Hematopoietic multipotent progenitor cell (in vitro differentiated cells): Measurements from ENCODE around the gene LRRC63. TPM values are rescaled to one million over a fixed set of nuclear protein-coding genes. Genes with fewer than 3 reads are reported as not detected.
"Not testable (repeated sequence)": the region's sequence is repeated elsewhere in the genome, so short reads cannot be mapped to it uniquely, and the experiment has no call there.

Experiments used
- DNase-seq, 3 donors: peaks; one replicate each; pipeline ENCODE4 v3.0.0-alpha.2; 2011 to 2015; ENCODE audit warnings: low read depth in 2 of 3, low spot score in 2 of 3
- total RNA-seq: library from RNA; depleted of rRNA; stranded (reverse); fragments of >200 nt; gene quantifications from one replicate; pipeline ENCODE4 v1.2.3, GENCODE V29; 2012

LRRC63 gene
- 1.9 TPM for total RNA-seq

DNA sequence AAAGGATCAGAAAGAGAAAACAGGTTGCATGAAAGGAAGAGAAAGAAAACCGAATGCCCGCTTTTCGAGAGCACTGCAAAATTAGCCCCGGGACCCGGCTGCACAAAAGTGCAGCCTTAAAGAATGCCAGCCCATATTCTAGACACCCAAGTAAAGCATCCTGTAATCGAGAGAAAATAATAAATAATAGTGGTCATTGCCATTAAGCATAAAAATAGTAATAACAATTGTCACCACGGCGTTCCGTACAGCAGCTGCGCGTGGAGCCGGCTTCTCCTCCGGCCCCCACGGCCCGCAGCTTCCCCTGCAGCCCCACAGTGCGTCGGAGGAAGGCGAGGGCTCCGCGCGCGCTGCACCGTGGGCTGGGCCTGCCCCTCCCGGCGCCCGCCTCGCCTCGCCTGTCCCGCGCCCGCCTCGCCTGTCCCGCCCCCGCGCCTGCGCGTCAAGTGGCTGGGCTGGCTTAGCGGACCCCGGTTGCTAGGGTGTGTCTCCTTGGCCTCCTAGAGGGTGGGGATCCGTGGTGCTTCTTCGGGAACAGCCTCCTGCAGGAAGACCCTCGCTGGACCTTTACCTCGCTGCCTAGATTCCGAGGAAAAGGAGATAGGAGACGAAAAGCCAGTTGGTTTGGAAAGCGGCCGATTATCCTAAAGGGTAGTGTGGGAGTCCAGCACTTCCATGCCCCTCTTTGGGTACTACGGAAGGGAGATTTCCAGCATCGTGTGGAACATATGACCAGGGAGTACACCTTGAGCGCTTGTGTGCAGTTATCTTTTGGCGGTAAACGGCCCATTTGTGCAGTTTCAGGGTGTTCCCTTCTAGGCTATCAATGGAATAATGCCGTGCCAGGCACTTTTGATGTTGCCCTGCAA lies at the start of gene LRRC63:
Gene LRRC63, plus strand, starts transcription at position 446 of the 869 bp plus-strand sequence. CDS start 1,107 bp downstream, outside the sequence.
- peak; percentile 54 to 91 (median 85) for DNase-seq

DNA sequence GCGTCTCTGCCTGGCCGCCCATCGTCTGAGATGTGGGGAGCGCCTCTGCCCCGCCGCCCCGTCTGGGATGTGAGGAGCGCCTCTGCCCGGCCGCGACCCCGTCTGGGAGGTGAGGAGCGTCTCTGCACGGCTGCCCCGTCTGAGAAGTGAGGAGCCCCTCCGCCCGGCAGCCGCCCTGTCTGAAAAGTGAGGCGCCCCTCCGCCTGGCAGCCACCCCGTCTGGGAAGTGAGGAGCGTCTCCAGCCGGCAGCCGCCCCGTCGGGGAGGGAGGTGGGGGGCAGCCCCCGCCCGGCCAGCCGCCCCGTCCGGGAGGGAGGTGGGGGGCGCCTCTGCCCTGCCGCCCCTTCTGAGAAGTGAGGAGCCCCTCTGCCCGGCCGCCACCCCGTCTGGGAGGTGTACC lies 49.0 kb upstream of the LRRC63 start:
- DNase-seq = not testable (repeated sequence)

GRCh38 chr13:46164661-46165060 lies 47.1 kb upstream of the LRRC63 start:
- DNase-seq = no peak

DNA sequence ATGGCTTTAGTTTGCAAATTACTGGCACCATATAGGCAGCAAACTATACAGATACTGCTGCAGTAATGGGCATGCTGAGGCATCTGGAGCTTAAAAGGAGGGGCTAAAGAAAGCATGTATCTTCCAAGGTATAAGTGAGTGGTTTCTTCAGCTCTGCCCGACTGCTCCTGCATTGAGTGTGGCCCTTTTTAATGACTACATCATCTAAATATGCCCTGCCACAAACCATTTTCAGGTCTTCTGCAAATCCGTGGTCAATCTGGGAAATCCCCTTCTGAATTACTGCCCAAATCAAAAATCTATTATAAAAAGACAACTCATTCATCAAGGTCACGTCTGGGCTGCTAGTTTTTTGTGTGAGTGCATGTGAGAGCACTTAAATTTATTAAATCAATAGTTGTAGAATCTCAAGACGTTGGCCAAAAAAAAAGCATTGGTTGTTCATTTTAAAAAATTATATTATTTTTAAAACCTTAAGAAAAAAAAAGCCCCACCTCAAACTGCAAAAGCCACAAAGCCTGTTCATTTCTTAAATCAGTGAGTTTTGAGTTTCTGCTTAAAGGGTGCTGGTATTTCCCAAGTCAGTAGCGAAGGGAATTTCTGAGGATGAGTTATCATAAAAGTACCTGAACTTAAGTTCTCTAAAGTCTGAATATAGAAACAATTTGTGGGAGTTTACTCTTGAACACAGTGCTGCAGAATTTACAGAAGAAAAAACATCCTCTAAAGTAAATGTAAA lies 46.1 kb upstream of the LRRC63 start:
- no peak for DNase-seq

- DNase-seq = no peak
These were observed 45.5 kb upstream of the LRRC63 start for GRCh38 chr13:46166224-46166584.

DNA sequence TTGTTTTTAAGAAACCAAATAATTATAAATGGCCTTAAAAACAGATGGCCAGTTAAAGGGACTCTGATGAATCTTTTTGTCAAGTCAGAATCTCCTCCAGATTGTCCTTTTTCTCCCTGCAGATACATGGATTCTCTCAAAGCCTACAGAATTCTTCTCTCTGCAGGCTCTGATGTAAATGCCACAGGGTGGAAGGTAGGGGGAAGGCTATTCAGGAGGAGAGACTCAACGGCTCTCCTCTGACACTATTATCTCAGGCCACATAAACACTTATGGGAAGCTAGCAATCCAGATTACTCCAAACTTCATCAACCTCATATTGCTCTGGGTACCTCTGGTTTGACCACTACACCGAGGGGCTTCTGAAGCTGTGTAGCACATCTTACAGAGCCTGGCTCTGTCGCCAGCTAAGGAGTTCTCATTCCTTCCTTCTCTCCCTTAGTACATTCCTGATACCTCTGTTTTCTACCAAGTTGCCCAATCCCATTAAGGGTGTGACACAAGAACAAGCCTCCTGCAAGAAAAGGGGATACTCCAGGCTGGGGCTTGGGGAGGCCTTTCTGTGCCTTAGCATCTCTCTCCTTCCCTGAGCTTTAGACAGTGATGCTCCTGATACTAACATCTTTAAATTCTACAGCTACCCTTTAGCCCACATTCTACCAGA lies 44.6 kb upstream of the LRRC63 start:
- DNase-seq = no peak

GRCh38 chr13:46168341-46168740 lies 43.4 kb upstream of the LRRC63 start:
- DNase-seq = no peak

GRCh38 chr13:46168783-46169182 lies 42.9 kb upstream of the LRRC63 start:
- DNase-seq = no peak

DNA sequence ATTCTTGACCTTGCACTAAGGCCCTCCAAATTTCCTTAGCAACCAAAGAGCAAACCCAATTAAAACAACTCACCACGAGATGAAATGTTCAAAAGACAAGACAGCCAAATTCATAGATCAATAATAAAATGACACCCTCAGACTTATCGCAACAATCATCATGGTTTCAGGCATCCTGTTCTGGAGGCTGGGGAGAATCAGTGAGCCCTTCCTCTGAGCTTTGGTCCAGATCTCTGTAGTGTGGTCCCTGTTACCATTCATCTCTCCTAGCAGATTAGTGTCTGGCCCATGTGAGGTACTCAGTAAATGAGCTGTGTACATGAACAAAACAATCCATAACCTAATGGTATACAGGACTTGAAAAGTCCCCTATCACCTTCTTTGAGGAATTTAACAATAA lies 42.0 kb upstream of the LRRC63 start:
- DNase-seq = no peak

- DNase-seq = no peak
These were observed 41.5 kb upstream of the LRRC63 start for GRCh38 chr13:46170268-46170667.

- no peak for DNase-seq
These were observed 41.0 kb upstream of the LRRC63 start for GRCh38 chr13:46170687-46171086.

DNA sequence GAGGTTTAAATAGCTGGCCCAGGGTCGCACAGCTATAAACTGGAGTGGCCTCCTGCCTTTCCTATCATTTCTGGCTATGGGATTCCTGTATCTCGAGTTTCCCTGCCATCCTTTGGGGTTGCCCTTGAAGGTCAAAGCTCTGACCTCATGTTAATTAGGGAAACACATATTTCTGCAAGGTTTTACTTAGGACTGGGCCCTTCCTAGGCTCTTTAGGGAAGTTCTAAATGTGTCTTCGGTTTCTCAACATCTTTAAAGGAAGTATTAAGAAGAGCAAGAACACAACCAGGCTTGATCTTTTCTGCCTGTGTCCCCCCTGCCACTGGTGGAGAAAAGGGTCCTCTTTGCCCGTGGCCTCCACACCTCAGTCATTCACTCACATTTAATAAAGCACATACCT lies 40.5 kb upstream of the LRRC63 start:
- no peak for DNase-seq

GRCh38 chr13:46171739-46172138 lies 40.0 kb upstream of the LRRC63 start:
- no peak for DNase-seq

DNA sequence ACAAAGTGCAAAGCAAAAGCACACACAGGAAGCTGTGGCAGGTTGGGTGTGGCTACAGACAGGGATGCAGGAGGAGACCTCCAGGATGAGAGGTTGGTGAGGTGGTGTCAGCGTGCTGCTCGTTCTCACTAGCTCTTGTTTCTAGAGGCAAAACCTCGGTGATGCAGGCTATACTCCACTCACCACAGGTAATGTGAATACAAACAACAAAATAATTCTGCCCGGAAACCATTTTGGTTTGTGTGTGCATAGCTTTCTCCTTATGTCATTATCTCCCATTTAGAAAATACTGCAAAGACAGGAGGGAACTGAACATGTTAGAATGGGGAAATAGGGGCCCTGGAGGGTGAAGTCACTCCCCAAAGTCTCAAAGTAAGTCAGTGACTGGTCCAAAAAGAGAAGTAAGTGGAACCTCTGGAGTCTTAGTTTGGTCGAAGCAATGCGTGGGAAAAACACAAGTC lies 39.2 kb upstream of the LRRC63 start:
- DNase-seq = peak in 1 of 3 donors; percentile 70

GRCh38 chr13:46173656-46174055 lies 38.1 kb upstream of the LRRC63 start:
- DNase-seq = peak in 1 of 3 donors; percentile 50

GRCh38 chr13:46176756-46177155 lies 35.0 kb upstream of the LRRC63 start:
- DNase-seq = peak in 2 of 3 donors; percentile 89 to 94

GRCh38 chr13:46178143-46178542 lies 33.6 kb upstream of the LRRC63 start:
- no peak for DNase-seq

DNA sequence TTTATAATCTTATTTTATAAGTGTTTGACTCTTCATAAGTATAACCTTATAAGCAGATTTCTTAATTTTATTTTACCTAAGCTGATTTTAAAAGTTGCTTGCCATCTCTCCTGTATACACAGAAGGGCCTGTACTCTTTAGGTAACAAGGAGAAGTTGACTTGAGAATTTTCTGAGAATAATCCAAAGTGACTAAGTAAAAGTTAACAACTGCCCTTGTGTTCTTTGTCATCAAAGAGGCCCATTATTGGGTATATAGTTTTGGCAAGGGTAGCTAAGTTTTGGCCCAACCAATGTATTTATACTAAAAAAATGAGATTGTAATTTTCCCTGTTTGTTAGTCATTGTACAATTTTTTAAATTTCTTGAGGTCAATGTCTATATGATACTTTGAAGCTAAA lies 32.9 kb upstream of the LRRC63 start:
- DNase-seq = no peak

DNA sequence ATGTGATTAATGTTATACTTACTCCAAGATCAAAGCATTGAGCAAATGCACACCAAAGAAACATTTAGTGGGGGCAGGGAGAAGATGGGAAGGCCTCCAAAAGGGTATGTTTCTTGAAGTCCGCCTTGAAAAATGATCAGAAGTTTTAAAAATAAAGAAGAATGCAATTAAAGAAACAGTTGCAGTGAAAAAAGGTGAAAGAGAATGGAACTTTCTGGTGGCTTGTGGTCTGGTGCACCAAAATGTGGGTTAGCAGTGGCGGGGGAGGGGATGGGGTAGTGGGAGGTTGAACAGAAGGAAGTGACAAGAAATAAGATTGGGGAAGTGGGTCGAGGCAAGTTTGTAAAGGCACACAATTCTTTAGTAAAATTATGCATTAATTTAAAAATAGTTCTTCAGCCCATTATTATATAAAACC lies 32.2 kb upstream of the LRRC63 start:
- peak in 2 of 3 donors; percentile 80 to 90 for DNase-seq

DNA sequence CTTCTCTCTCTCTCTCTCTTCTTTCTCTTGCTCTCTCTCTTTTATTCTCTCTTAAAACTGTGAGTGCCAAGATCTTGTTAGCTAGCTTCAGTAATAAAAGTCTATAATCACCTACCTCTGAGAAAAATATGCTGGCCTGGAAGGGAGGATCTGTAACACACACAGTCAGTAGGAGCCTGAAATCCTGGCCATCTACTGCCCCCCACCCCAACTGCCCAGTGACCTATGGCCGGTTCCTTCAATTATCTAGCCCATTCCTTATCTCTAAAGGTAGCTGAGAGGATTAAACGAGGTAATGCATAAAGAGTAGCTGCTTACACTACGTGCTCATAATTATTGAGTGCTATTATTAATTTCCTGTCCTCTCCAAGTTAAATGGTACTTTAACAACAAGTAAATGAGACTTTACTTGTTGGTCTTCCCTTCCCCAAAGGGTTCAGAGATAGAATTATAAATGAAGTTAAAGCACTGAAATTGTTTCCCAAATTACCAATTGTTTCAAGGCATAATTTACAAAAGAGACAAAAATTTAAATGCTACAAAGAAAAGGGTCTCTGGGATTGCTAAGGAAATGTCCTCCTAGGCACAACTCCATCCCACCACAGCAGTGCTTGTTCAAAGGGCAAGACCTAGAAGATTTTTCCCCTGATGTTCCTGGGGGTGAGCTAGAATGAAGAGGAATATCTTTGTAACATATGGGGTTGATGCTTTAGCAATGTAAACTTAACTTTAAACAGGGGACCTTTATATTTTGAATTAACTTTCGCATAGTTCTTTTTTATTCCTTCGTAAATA lies 31.6 kb upstream of the LRRC63 start:
- no peak for DNase-seq
